ENCODE data around the gene LINGO4.

The LINGO4 gene

GRCh38 chr1:151807766-151808165 is 2.5 kb upstream of the LINGO4 start:
- Histone ChIP-seq H3K27me3 (ENCODE audit: insufficient read depth, low read length, poor library complexity) (no peaks in the 10 kb centered on the region), H4K20me1 (ENCODE audit: insufficient read depth, low read length) (no peaks in the 10 kb centered on the region)
- no peak for DNase-seq

GRCh38 chr1:151807131-151807530 is 1.9 kb upstream of the LINGO4 start:
- H3K79me2 ChIP-seq (ENCODE audit: insufficient read depth, low read length) = no peaks in the 10 kb centered on the region
- no peaks in the 10 kb centered on the region for H4K20me1 ChIP-seq (ENCODE audit: insufficient read depth, low read length)
- no peak overlapping the region for H2AFZ ChIP-seq (ENCODE audit: low read depth, low read length)
- no peak for ATAC-seq (ENCODE audit: insufficient read depth, low read depth)
- H3K27me3 ChIP-seq (ENCODE audit: insufficient read depth, low read length, poor library complexity) = no peaks in the 10 kb centered on the region
- peaks cover 13% of the 10 kb centered on the region for H3K36me3 ChIP-seq (ENCODE audit: insufficient read depth, low read length)
- TF ChIP-seq EZH2 (IDR thresholded peaks at IDR 0.05; ENCODE audit: borderline replicate concordance, low read depth, low read length, severe bottlenecking) = no peak
- TF ChIP-seq, protein P1, sequence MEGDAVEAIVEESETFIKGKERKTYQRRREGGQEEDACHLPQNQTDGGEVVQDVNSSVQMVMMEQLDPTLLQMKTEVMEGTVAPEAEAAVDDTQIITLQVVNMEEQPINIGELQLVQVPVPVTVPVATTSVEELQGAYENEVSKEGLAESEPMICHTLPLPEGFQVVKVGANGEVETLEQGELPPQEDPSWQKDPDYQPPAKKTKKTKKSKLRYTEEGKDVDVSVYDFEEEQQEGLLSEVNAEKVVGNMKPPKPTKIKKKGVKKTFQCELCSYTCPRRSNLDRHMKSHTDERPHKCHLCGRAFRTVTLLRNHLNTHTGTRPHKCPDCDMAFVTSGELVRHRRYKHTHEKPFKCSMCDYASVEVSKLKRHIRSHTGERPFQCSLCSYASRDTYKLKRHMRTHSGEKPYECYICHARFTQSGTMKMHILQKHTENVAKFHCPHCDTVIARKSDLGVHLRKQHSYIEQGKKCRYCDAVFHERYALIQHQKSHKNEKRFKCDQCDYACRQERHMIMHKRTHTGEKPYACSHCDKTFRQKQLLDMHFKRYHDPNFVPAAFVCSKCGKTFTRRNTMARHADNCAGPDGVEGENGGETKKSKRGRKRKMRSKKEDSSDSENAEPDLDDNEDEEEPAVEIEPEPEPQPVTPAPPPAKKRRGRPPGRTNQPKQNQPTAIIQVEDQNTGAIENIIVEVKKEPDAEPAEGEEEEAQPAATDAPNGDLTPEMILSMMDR (IDR thresholded peaks at IDR 0.05; ENCODE audit: borderline replicate concordance, extremely low read depth, low read length, poor library complexity, severe bottlenecking) = no peak
- no peak overlapping the region for H3K4me2 ChIP-seq (ENCODE audit: insufficient read depth, low read length)
- H3K4me3 ChIP-seq (ENCODE audit: low read depth in 1 of 2, low read length in 2 of 2) = no peak overlapping the region
- no peak for DNase-seq
- no peak overlapping the region for H3K27ac ChIP-seq (ENCODE audit: low read length)
- no peaks in the 10 kb centered on the region for H3K9me3 ChIP-seq (ENCODE audit: insufficient read depth, low read length, severe bottlenecking)
- no peak overlapping the region for H3K9ac ChIP-seq (ENCODE audit: low read depth, low read length)
- H3K4me1 ChIP-seq (ENCODE audit: insufficient read depth, low read length) = no peaks in the 10 kb centered on the region

More at GRCh38 chr1:151807766-151808165, 2.5 kb upstream of the LINGO4 start:
- H3K9ac ChIP-seq (ENCODE audit: low read depth, low read length) = no peak overlapping the region
- TF ChIP-seq EZH2 (IDR thresholded peaks at IDR 0.05; ENCODE audit: borderline replicate concordance, low read depth, low read length, severe bottlenecking) = no peak
- TF ChIP-seq, protein P1 (IDR thresholded peaks at IDR 0.05; ENCODE audit: borderline replicate concordance, extremely low read depth, low read length, poor library complexity, severe bottlenecking) = no peak
- H3K4me3 ChIP-seq (ENCODE audit: low read depth in 1 of 2, low read length in 2 of 2) = no peak overlapping the region
- H3K4me2 ChIP-seq (ENCODE audit: insufficient read depth, low read length) = no peak overlapping the region
- H3K79me2 ChIP-seq (ENCODE audit: insufficient read depth, low read length) = no peaks in the 10 kb centered on the region
- H3K36me3 ChIP-seq (ENCODE audit: insufficient read depth, low read length) = peaks cover 13% of the 10 kb centered on the region
- 0 out of 2 replicates have a peak overlapping the region, but pooled peaks have one; percentile 19 for H3K27ac ChIP-seq (ENCODE audit: low read length)
- H3K4me1 ChIP-seq (ENCODE audit: insufficient read depth, low read length) = no peaks in the 10 kb centered on the region
- no peaks in the 10 kb centered on the region for H3K9me3 ChIP-seq (ENCODE audit: insufficient read depth, low read length, severe bottlenecking)
- ATAC-seq (ENCODE audit: insufficient read depth, low read depth) = no peak
- no peak overlapping the region for H2AFZ ChIP-seq (ENCODE audit: low read depth, low read length)

- no peak overlapping the region for H3K4me2 ChIP-seq (ENCODE audit: insufficient read depth, low read length)
Observed at GRCh38 chr1:151806170-151806569, 951 bp upstream of the LINGO4 start.

More at GRCh38 chr1:151806170-151806569, 951 bp upstream of the LINGO4 start:
- Histone ChIP-seq H3K79me2 (ENCODE audit: insufficient read depth, low read length) (no peaks in the 10 kb centered on the region), H3K36me3 (ENCODE audit: insufficient read depth, low read length) (peaks cover 10% of the 10 kb centered on the region), H3K27ac (ENCODE audit: low read length) (no peak overlapping the region), H3K4me1 (ENCODE audit: insufficient read depth, low read length) (no peaks in the 10 kb centered on the region), H3K27me3 (ENCODE audit: insufficient read depth, low read length, poor library complexity) (no peaks in the 10 kb centered on the region), H3K9me3 (ENCODE audit: insufficient read depth, low read length, severe bottlenecking) (no peaks in the 10 kb centered on the region), H2AFZ (ENCODE audit: low read depth, low read length) (no peak overlapping the region), H3K9ac (ENCODE audit: low read depth, low read length) (no peak overlapping the region), H3K4me3 (ENCODE audit: low read depth in 1 of 2, low read length in 2 of 2) (no peak overlapping the region), H4K20me1 (ENCODE audit: insufficient read depth, low read length) (no peaks in the 10 kb centered on the region)
- TF ChIP-seq, protein P1 (IDR thresholded peaks at IDR 0.05; ENCODE audit: borderline replicate concordance, extremely low read depth, low read length, poor library complexity, severe bottlenecking) = no peak
- TF ChIP-seq EZH2 (IDR thresholded peaks at IDR 0.05; ENCODE audit: borderline replicate concordance, low read depth, low read length, severe bottlenecking) = no peak
- DNase-seq (no peak), ATAC-seq (ENCODE audit: insufficient read depth, low read depth) (no peak)

All from DND-41 (cell line).